Activated B cell treated with CpG ODN at 0.5 μM for 24 hours (primary cell): Measurements from ENCODE around the gene STAT2. TPM values are rescaled to one million over a fixed set of nuclear protein-coding genes. Genes with fewer than 3 reads are reported as not detected.

Source experiments
- ATAC-seq: fragments of 200-7000 bp; cut with Tn5 transposase; one replicate; pipeline ENCODE4 v1.10.0; 2021; ENCODE audit warnings: low read depth, mild to moderate bottlenecking, moderate library complexity
- CTCF ChIA-PET: fragments of 350-600 bp; sonication (Branson Sonifier 250); formaldehyde crosslinking; loops from one replicate; lab custom pipeline; 2021; ENCODE audit warnings: antibody characterized with exemption; lab: Charles Lee
- POLR2A ChIA-PET: fragments of 350-600 bp; sonication (Branson Sonifier 250); formaldehyde crosslinking; loops from one replicate; lab custom pipeline; 2021; ENCODE audit warnings: antibody characterized with exemption; lab: Charles Lee
- DNase-seq: peaks from one replicate; pipeline ENCODE4 v3.0.0; 2022
- H3K27ac Mint-ChIP-seq: one replicate; pipeline ENCODE4 v1.8.0; 2020; ENCODE audit warnings: mixed read lengths
- H3K27me3 Mint-ChIP-seq: one replicate; pipeline ENCODE4 v1.8.0; 2021; ENCODE audit warnings: mixed read lengths
- H3K36me3 Mint-ChIP-seq: one replicate; pipeline ENCODE4 v1.8.0; 2021; ENCODE audit warnings: low read depth, mixed read lengths
- H3K4me1 Mint-ChIP-seq: one replicate; pipeline ENCODE4 v1.8.0; 2021; ENCODE audit warnings: mixed read lengths
- H3K4me3 Mint-ChIP-seq: one replicate; pipeline ENCODE4 v1.8.0; 2020; ENCODE audit warnings: mild to moderate bottlenecking, mixed read lengths
- H3K9me3 Mint-ChIP-seq: one replicate; pipeline ENCODE4 v1.8.0; 2020; ENCODE audit warnings: mixed read lengths
- intact Hi-C: fragments of 100-400 bp; cut with micrococcal nuclease; formaldehyde crosslinking; loops from one replicate; pipeline ENCODE4 v1.15.1; 2024
- total RNA-seq: library from RNA; stranded (reverse); gene quantifications from 2 replicates; pipeline ENCODE4 v1.2.3, GENCODE V29; 2022
- TF ChIP-seq, protein P1 (sequence below): fragments of 200-600 bp; IDR thresholded peaks from one replicate; pipeline ENCODE4 v1.8.0; 2022; ENCODE audit warnings: antibody characterized with exemption, mild to moderate bottlenecking

STAT2 gene
- total RNA-seq, 1 donor from 2014 or later = 177 TPM

DNA sequence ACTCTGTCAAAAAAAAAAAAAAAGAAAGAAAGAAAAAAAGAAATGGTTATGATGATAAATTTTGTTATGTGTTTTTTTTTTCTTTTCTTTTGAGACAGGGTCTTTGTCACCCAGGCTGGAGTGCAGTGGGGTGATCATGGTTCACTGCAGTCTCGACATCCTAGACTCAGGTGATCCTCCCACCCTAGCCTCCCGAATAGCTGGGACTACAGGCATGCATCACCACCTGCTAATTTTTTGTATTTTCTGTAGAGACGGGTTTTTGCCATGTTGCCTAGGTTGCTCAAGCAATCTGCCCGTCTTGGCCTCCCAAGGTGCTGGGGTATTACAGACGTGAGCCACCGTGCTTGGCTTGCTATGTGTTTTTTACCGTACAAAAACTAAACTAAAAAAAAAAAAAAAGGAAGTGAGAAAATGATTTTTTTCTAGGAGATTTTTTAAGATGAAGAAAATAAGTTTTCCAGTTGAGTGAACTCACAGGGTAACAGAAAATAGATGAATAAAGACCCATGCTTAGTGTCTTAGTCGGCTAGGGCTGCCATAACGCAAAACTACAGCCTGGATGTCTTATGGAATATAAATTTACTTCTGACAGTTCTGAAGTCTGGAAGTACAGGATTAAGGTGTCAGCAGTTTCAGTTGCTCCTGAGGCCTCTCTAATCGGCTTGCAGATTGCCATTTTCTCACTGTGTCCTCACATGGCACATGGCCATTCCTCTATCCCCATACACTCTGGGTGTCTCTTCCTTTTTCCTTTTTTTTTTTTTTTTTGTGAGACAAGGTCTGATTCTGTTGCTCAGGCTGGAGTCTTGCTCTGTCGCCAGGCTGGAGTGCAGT lies 15.9 kb upstream of the STAT2 start:
- TF ChIP-seq, protein P1, sequence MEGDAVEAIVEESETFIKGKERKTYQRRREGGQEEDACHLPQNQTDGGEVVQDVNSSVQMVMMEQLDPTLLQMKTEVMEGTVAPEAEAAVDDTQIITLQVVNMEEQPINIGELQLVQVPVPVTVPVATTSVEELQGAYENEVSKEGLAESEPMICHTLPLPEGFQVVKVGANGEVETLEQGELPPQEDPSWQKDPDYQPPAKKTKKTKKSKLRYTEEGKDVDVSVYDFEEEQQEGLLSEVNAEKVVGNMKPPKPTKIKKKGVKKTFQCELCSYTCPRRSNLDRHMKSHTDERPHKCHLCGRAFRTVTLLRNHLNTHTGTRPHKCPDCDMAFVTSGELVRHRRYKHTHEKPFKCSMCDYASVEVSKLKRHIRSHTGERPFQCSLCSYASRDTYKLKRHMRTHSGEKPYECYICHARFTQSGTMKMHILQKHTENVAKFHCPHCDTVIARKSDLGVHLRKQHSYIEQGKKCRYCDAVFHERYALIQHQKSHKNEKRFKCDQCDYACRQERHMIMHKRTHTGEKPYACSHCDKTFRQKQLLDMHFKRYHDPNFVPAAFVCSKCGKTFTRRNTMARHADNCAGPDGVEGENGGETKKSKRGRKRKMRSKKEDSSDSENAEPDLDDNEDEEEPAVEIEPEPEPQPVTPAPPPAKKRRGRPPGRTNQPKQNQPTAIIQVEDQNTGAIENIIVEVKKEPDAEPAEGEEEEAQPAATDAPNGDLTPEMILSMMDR = no peak
- POLR2A ChIA-PET = interaction anchor here (0.6 to 8.4 kb wide), 15 partner anchors 10 to 1376 kb away, joined by 3 to 128 read pairs (median 6); partner anchors contain the start of genes BLOC1S1, CDK4, CNPY2 and IL23A
- Mint-ChIP-seq H3K9me3 (no peaks in the 10 kb centered on the region), H3K4me1 (peaks cover 53% of the 10 kb centered on the region), H3K27ac (peak overlapping the region; percentile 94), H3K27me3 (no peaks in the 10 kb centered on the region), H3K36me3 (peaks cover 2% of the 10 kb centered on the region), H3K4me3 (peak overlapping the region; percentile 44)
- peak; percentile 46 for DNase-seq
- intact Hi-C loops = loop anchor here (1.0 to 5.0 kb wide), 8 partner anchors 16 to 88 kb away; partner anchors contain the start of genes CS, IL23A, PAN2 and STAT2
- CTCF ChIA-PET = interaction anchor here (1.2 to 1.5 kb wide), 2 partner anchors 16 to 85 kb away, joined by 3 to 5 read pairs; partner anchors contain the start of gene STAT2
- peak; percentile 89 for ATAC-seq

DNA sequence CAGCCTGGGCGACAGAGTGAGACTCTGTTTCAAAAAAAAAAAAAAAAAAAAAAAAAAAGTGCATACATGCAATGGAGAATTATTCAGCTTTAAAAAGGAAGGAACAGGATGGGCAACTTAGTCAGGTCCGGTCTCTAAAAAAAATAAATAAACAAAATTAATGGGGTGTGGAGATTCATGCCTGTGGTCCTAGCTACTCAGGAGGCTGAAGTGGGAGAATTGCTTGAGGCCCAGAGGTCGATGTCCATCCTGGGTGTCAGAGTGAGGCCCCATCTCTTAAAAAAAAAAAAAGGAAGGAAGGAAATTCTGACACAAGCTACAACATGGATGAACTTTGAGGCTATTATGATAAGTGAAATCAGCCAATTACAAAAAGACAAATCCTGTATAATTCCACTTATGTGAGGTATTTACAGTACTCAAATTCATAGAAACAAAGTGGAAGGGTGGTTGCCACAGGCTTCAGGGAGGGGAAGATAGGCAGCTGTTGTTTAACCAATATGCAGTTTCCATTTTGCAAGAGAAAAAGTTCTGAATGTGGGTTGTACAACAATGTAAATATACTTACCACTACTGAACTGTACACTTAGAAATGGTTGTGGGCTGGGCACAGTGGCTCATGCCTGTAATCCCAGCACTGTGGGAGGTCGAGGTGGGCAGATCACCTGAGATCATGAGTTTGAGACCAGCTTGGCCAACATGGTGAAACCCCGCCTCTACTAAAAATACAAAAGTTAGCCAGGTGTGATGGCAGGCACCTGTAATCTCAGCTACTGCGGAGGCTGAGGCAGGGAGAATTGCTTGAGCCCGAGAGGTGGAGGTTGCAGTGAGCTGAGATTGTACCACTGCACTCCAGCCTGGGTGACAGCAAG lies 15.1 kb upstream of the STAT2 start:
- Mint-ChIP-seq H3K27ac (peak overlapping the region; percentile 94), H3K4me3 (peak overlapping the region; percentile 33), H3K36me3 (peaks cover 2% of the 10 kb centered on the region), H3K4me1 (peaks cover 53% of the 10 kb centered on the region), H3K27me3 (no peaks in the 10 kb centered on the region), H3K9me3 (no peaks in the 10 kb centered on the region)
- ChIA-PET POLR2A (interaction anchor here (0.5 to 8.4 kb wide), 17 partner anchors 9 to 1377 kb away, joined by 3 to 128 read pairs (median 6); partner anchors contain the start of genes CDK4, CNPY2, IL23A and PAN2), CTCF (interaction anchor here (1.5 kb wide), 1 partner anchor 15 kb away, joined by 5 read pairs; the partner anchor contains the start of gene STAT2)
- TF ChIP-seq, protein P1 = no peak
- ATAC-seq (peak; percentile 32), DNase-seq (no peak)
- intact Hi-C loops = loop anchor here (1.0 to 5.0 kb wide), 5 partner anchors 15 to 89 kb away; partner anchors contain the start of genes IL23A, PAN2 and STAT2

DNA sequence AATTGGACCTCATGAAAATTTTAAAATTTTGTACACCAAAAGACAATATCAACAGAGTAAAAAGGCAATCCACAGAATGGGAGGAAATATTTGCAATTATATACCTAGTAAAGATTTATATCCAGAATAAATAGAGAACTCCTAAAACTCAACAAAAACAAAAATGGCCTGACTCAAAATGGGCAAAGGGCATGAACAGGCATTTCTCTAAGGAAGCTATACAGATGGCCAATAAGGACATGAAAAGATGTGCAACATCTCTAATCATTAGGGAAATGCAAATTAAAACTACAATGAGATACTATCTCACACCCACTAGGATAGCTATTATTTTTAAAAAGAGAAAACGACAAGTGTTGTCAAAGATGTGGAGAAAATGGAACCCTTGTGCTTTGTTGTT lies 13.6 kb upstream of the STAT2 start:
- Mint-ChIP-seq H3K4me1 (peaks cover 53% of the 10 kb centered on the region), H3K4me3 (no peak overlapping the region), H3K27me3 (no peaks in the 10 kb centered on the region), H3K9me3 (no peaks in the 10 kb centered on the region), H3K27ac (peak overlapping the region; percentile 94), H3K36me3 (peaks cover 2% of the 10 kb centered on the region)
- CTCF ChIA-PET = no interaction called here
- POLR2A ChIA-PET = interaction anchor here (0.6 to 8.4 kb wide), 5 partner anchors 14 to 544 kb away, joined by 4 to 128 read pairs (median 13); partner anchors contain the start of genes DNAJC14, IL23A and STAT2
- TF ChIP-seq, protein P1 = no peak
- DNase-seq = no peak
- no peak for ATAC-seq
- intact Hi-C loops = no loop called here

DNA sequence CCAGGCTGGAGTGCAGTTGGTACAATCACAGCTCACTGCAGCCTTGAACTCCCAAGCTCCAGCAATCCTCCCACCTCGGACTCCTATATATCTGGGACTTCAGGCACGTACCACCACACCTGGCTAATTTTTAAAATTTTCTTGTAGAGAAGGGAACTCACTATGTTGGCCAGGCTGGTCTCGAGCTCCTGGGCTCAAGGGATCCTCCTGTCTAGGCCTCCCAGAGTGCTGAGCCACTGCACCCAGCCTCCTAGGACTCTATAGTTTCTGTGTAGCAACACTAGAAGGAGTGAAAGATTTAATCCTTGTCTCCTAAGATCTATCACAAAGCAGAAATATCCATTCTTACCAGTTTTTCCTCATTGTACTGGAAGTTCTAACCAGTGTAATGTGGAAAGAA lies 7.0 kb upstream of the STAT2 start:
- TF ChIP-seq, protein P1 = no peak
- no peak overlapping the region for H3K4me3 Mint-ChIP-seq
- no peaks in the 10 kb centered on the region for H3K27me3 Mint-ChIP-seq
- H3K27ac Mint-ChIP-seq = no peak overlapping the region
- no peak for DNase-seq
- no peak for ATAC-seq
- CTCF ChIA-PET = no interaction called here
- H3K36me3 Mint-ChIP-seq = no peaks in the 10 kb centered on the region
- H3K9me3 Mint-ChIP-seq = no peaks in the 10 kb centered on the region
- intact Hi-C loops = loop anchor here (10.0 kb wide), 1 partner anchor 268 kb away; the partner anchor contains the start of gene BAZ2A
- POLR2A ChIA-PET = interaction anchor here (0.5 kb wide), 1 partner anchor 37 kb away, joined by 7 read pairs; no protein-coding TSS in a partner anchor
- no peaks in the 10 kb centered on the region for H3K4me1 Mint-ChIP-seq
